ENCODE results near the gene PPP2R3A.
"Not testable (repeated sequence)": the region's sequence is repeated elsewhere in the genome, so short reads cannot be mapped to it uniquely, and the experiment has no call there.

The PPP2R3A gene

DNA sequence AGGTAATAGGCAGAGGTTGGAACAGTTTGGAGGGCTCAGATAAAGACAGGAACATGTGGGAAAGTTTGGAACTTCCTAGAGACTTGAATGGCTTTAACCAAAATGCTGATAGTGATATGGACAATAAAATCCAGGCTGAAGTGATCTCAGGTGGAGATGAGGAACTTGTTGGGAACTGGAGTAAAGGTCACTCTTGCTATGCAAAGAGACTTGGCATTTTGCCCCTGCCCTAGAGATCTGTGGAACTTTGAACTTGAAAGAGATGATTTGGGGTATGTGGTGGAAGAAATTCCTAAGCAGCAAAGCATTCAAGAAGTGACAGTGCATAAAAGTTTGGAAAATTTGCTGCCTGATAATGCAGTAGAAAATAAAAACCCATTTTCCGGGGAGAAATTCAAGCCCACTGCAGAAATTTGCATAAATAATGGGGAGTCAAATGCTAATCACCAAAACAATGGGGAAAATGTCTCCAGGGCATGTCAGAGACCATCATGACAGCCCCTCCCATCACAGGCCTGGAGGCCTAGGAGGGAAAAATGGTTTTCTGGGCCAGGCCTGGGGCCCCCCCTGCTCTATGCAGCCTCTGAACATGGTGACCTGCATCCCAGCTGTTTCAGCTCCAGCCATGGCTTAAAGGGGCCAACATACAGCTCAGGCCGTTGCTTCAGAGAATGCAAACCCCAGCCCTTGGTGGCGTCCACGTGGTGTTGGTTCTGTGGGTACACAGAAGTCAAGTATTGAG, 118.3 kb downstream of the PPP2R3A start:
- not testable (repeated sequence) for DNase-seq (ENCODE audit: low read depth in 2 of 2)

DNA sequence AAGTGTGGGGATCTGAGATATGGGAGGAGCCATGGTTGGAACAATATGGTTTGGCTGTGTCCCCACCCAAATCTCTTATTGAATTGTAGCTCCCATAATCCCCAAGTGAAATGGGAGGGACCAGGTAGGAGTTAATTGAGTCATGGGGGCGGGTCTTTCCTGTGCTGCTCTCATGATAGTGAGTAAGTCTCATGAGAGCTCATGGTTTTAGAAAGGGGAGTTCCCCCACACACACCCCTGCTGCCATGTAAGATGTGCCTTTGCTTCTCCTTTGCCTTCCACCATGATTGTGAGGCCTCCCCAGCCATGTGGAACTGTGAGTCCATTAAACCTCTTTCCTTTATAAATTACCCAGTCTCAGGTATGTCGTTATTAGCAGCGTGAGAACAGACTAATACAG, 119.5 kb downstream of the PPP2R3A start:
- not testable (repeated sequence) for DNase-seq (ENCODE audit: low read depth in 2 of 2)

DNA sequence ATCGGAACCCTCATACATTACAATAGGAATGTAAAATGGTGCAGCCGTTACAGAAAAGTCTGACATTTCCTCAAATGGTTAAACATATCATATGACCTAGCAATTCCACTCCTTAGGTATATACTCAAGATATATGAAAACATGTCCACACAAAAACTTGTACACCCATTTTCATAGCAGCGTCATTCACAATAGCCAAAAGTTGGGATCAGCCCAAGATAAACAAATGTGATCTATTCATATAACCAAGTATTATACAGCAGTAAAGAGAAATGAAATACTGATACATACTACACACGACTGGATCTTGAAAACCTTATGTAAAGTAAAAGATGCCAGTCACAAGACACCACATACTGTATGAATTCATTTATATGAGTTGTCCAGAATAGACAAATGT, 128.2 kb downstream of the PPP2R3A start:
- no peak for DNase-seq (ENCODE audit: low read depth in 2 of 2)

DNA sequence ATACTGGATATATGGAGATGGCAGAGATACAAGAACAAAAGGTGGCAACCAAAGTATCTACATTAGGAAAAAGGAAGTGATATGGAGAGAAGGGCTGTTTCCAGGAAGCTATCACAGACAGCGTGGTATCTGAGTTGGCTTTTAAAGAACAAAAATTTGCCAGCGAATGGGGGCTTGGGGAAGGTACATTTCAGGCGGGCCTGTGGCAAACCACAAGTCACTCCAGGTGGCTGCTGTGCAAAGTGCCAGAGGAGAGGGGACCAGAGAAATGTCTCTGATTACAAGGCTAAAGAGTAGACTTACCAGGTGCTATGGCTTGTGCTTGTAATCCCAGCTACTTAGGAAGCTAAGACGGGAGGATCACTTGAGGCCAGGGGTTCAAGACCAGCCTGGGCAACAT, 139.5 kb downstream of the PPP2R3A start:
- DNase-seq (ENCODE audit: low read depth in 2 of 2), result no peak

DNA sequence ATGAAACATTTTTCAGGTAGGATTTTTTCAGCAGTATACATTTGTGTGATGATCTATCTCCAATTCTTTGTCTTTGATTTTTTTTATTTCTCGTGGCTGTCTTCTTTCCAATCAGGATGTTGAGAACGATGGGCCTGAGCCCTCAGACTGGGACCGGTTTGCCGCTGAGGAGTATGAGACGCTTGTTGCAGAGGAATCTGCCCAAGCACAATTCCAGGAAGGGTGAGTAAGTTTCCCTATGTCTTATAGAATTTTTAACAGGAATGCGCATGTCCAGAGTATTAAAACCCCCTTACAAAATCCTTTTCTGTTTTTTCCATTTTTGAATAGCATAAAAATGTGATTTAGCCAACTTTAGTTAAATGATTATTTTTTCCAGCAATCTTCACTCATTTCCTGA, 140.6 kb downstream of the PPP2R3A start:
- DNase-seq (ENCODE audit: low read depth in 2 of 2), result no peak

DNA sequence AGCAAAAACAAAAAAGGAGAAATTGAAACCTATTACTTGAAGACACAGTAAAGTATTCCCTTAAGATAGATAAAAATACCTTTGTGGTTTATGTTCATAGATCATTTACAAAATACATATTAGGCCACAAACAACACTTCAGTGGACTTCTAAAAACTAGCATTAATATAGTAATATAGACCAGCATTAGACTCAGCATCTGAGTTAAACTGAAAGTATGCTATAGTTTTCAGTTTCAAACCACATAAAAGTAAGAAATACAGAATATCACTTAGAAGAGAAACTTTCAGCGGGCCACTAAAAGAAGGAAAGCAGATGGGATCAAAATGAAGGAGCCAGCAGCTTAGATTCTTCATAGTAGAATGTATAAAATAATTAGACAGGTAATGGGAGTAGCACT, 144.0 kb downstream of the PPP2R3A start:
- DNase-seq (ENCODE audit: low read depth in 2 of 2), result no peak

DNA sequence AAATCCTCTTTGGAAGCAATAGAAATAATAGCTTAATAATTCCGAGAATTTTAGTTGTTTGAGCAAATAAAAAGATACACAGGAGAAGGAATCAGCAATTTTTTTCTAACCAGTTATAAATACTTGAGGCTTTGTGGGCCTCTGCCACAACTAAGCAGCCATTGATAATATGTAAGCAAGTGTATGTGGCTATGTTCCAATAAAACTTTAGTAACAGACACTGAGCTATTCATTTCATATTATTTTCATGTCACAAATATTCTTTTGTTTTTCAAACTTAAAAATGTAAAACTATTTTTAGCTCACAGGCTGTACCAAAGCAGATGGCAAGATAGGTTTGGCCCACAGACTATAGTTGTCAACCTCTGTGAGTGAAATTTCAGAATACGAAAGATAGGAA, 145.0 kb downstream of the PPP2R3A start:
- DNase-seq (ENCODE audit: low read depth in 2 of 2), result no peak

DNA sequence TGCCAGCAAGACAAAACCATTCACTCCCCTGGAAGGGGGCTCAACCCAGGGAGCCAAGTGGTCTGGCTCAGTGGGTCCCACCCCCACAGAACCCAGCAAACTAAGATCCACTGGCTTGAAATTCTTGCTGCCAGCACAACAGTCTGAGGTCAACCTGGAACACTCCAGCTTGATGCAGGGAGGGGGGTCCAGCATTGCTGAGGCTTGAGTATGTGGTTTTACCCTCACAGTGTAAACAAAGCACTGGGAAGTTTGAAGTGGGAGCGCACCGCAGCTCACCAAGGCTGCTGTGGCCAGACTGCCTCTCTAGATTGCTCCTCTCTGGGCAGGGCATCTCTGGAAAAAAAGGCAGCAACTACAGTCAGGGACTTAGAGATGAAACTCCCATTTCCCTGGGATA, 148.9 kb downstream of the PPP2R3A start:
- DNase-seq (ENCODE audit: low read depth in 2 of 2), result no peak

DNA sequence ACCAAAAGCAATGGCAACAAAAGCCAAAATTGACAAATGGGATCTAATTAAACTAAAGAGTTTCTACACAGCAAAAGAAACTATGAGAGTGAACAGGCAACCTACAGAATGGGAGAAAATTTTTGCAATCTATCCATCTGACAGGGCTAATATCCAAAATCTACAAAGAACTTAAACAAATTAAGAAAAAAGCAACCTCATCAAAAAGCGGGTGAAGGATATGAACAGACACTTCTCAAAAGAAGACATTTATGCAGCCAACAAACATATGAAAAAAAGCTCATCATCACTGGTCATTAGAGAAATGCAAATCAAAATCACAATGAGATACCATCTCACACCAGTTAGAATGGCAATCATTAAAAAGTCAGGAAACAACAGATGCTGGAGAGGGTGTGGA, 153.8 kb downstream of the PPP2R3A start:
- DNase-seq (ENCODE audit: low read depth in 2 of 2), result not testable (repeated sequence)

DNA sequence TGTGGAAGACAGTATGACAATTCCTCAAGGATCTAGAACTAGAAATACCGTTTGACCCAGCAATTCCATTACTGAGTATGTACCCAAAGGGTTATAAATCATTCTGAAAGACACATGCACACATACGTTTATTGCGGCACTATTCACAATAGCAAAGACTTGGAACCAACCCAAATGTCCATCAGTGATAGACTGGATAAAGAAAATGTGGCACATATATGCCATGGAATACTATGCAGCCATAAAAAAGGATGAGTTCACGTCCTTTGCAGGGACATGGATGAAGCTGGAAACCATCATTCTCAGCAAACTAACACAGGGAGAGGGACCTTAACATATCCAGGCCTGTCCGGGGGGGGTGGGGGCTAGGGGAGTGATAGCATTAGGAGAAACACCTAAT, 154.3 kb downstream of the PPP2R3A start:
- not testable (repeated sequence) for DNase-seq (ENCODE audit: low read depth in 2 of 2)

DNA sequence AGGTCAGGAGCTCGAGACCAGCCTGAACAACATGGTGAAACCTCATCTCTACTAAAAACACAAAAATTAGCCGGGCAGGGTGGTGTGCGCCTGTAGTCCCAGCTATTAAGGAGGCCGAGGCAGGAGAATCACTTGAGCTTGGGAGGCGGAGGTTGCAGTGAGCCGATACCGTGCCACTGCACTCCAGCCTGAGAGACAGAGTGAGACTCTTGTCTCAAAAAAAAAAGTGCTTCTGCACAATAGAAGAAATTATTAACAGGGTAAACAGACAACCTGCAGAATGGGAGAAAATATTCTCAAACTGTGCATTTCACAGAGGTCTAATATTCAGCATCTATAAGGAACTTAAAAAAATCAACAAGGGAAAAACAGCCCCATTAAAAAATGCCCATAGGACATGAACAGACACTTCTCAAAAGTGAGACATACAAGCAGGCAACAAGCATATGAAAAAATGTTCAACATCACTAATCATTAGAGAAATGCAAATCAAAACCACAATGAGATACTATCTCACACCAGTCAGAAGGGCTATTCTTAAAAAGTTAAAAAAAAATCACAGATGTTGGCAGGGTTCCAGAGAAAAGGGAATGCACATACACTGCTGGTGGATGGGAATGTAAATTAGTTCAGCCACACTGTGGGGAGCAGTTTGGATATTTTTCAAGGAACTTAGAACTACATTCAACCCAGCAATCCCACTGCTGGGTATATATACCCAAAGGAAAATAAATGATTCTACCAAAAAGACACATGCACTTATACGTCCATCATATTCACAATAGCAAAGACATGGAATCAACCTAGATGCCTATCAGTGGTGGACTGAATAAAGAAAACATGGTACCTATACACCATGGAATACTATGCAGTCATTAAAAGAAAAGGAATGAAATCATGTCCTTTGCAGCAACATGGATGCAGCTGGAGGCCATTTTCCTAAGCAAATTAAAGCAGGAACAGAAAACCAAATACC, 155.1 kb downstream of the PPP2R3A start:
- DNase-seq (ENCODE audit: low read depth in 2 of 2), result no peak

DNA sequence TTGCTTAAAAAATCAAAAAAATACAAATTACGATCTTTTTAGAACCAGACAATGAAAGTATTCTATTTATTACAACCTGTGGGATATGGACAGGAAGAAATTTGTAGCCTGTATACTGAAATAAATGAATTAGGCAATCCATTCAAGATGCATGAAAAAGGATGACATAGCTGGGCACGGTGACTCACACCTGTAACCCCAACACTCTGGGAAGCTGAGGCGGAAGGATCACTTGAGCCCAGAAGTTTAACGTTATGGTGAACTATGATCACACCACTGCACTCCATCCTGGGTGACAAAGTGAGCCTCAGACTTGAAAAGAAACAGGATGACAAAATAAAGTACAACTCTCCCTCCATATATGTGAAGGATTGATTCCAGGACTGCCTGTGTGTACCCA, 156.5 kb downstream of the PPP2R3A start:
- no peak for DNase-seq (ENCODE audit: low read depth in 2 of 2)

DNA sequence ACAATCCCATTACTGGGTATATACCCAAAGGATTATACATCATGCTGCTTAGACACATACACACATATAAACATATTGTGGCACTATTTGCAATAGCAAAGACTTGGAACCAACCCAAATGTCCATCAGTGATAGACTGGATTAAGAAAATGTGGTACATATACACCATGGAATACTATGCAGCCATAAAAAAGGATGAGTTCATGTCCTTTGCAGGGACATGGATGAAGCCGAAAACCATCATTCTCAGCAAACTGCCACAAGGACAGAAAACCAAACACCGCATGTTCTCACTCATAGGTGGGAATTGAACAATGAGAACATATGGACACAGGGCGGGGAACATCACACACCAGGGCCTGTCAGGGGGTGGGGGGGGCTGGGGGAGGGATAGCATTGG, 166.1 kb downstream of the PPP2R3A start:
- not testable (repeated sequence) for DNase-seq (ENCODE audit: low read depth in 2 of 2)

DNA sequence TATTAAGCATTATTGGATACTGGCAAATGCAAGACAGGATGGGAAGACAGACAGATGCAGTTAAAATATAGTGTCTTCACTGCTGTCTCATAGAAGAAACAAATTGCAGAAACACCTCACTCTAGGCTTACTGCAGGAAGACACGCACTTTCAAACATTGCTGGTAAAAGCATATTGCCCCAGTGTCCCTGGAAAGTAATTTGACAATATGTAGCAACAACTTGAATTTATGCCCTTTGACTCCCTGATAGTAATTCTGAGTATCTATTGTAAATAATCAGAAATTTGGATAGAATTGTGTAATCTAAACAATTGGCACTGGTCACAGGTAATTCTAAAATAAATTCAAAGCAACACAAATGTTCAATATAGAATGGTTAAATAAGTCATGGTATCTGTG, 168.6 kb downstream of the PPP2R3A start:
- no peak for DNase-seq (ENCODE audit: low read depth in 2 of 2)

DNA sequence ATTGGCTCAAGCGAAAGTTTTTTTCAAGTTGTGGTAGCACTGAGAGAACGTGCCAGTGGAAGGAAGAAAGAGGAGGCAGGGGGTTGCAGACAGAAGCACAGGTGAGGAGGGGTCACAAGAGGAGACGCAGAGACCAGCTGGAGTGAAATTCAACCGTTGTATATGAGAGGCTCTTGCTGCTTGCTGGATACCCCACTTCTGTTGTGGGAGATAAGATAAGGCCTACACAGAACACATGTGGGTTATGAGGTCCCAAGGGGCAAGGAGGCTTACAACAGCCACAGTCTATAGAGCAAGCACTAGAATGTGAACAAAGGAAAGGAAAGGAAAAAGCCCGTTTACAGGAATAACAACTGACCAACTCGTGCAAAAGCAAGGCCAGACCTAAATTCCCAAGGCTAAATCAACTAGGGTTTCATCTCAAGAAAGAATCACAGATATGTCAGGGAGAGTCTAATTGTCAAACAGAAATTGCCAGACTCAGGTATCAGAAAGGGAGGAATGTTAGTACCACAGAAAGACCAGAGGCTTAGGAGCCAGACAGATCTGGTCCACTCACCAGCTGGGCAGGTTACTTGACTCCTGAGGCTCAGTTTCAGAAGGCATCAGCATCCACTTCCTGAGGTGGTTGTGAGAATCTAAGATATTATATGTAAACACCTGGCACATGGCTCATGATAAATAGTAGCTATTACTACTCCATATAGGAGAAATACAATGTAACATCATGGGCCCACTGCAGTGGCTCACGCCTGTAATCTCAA, 169.7 kb downstream of the PPP2R3A start:
- DNase-seq (ENCODE audit: low read depth in 2 of 2), result no peak

DNA sequence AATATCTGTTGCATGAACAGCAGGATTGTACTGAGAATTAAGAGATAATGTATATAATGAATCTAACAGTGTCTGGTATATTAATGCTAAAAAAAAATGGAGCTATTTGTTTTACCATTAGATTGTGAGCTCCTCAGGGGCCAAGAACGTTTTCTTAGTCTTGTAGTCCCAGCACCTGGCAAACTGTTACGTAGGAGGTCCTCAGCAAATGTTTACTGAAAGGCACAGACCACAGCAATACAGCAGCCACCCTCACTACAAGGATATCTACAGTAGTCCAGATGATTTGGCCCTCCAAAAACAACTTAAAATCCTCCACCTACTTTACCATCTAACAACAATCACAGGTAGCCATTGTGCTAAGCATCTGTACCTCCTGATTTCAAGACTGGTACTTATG, 170.9 kb downstream of the PPP2R3A start:
- DNase-seq (ENCODE audit: low read depth in 2 of 2), result no peak

DNA sequence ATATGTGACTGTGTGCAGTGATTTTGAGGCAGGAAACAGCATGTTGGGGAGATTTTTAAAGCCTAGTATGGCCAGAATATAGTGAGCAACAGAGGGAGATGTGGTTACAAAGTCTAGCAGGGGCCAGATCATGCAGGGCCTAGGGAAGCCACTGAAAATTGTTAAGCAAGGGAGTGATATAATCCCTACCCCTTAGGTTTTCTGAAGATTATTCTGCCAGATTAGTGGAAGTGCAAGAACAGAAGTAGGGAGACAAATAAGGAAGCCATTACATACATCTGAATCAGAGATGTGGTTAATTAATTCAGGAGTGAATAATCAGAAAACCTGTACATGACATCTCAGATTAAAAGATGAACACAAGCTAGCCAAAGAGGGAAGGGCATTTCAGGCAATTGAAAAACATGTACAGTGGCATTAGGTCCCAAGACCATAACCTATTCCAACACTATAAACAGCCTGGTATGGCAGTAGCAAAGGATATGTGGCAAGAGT, 175.8 kb downstream of the PPP2R3A start:
- no peak for DNase-seq (ENCODE audit: low read depth in 2 of 2)

DNA sequence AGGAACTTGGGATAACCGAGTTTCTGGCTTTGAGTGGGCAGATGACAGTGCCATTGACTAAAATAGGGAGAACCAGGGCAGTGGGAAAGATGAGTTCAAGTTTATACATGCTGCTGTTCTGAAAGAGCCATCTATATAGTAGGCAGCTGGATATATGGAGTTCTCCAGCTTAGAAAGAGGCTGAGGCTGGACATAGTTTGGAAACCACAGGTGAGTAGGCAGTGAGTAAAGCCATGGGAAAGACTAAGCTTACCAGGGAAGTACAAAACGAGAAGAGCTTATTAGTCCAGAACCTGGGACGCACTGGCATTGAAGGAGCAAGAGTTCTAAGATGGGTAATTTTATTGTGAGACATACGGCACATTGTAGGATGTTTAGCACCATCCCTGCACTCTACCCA, 176.4 kb downstream of the PPP2R3A start:
- no peak for DNase-seq (ENCODE audit: low read depth in 2 of 2)

DNA sequence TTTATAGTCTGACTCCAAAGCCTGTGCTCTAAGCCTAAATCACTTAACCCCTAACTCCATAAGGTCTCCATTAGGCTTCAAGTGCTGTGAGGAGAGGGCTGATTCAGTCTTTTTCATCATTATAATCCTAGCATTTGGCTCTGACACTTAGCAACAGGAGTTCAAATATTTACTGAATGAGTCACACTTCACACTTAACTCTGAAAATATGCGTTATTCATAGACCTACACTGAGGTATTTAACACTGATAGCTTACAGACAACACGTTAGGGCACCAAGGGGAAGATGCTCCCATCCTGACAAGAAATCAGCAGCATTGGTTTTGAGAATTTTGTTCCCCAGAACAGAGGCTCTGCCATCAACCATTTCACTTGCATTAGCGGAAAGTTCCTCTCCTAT, 177.1 kb downstream of the PPP2R3A start:
- no peak for DNase-seq (ENCODE audit: low read depth in 2 of 2)

DNA sequence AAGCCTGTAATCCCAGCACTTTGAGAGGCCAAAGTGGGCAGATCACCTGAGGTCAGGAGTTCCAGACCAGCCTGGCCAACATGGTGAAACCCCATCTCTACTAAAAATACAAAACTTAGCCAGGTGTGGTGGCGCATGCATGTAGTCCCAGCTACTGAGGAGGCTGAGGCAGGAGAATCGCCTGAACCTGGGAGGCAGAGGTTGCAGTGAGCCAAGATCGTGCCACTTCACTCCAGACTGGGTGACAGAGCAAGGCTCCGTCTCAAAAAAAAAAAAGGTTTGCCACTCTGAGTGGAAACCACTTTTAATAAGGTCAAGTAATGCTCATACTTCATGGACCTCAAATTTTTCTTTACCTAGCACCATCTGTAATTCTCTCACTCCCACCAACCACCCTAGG, 178.9 kb downstream of the PPP2R3A start:
- not testable (repeated sequence) for DNase-seq (ENCODE audit: low read depth in 2 of 2)

DNA sequence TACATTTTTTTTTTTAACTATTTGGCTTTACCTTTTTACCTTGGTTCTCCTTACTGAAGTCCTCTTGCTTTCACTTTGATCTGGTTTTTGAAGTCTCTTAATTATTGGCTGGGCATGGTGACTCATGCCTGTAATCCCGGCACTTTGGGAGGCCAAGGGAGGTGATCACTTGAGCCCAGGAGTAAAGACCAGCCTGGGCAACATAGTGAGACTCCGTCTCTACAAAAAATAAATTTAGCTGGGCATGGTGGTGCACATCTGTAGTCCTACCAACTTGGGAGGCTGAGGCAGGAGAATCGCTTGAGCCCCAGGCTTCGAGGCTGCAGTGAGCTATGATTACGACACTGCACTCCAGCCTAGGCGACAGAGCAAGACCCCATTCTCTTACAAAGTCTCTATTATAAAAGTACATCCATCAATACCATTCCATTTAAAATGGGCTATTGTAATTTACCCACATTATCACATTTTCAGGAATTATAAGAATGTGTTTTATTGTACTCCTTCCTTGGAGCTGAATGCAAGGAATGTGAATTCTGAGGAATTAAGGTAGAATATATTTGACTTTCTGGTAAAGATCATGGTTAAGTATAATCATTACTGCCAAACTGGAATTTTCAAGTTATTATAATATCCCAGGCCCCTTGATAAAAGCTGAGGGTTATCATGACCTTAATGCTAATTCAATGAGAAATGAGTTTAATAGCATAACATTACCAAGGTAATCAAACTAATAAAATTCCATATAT, 181.6 kb downstream of the PPP2R3A start:
- DNase-seq (ENCODE audit: low read depth in 2 of 2), result no peak
